Measurements from ENCODE around the gene EPS15. TPM values are rescaled to one million over a fixed set of nuclear protein-coding genes. Genes with fewer than 3 reads are reported as not detected.
"Not testable (repeated sequence)": the region's sequence is repeated elsewhere in the genome, so short reads cannot be mapped to it uniquely, and the experiment has no call there.

EPS15 gene
- total RNA-seq, 1 donor from 2014 or later = 120 TPM

DNA sequence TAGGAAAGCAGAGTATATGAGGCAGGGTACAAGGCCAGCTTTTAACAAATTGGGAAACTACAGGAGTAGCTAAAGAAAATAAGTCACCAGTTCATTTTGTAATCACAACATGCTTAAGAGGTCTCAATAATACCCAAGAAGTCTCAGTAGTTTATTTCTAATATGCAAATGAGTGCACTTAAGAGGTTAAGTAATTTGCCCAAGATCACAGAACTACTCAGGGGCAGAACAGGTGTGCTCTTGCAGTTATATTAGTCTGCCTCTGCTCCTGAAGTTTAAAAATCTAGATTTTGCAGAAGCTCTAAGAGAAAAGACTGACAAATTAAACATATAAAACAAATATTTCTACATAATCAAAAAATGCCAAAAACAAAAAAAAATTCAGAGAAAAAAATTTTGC is 6.9 kb downstream of the EPS15 start:
- no peaks in the 10 kb centered on the region for H3K27me3 Mint-ChIP-seq (ENCODE audit: unreplicated experiment)
- no peak for DNase-seq (ENCODE audit: low spot score)
- TF ChIP-seq CTCF (IDR thresholded peaks at IDR 0.05; ENCODE audit: unreplicated experiment) = no peak
- no peak overlapping the region for H3K4me3 Mint-ChIP-seq (ENCODE audit: unreplicated experiment)
- H3K9me3 Mint-ChIP-seq (ENCODE audit: unreplicated experiment) = no peaks in the 10 kb centered on the region
- peaks cover 33% of the 10 kb centered on the region for H3K4me1 Mint-ChIP-seq (ENCODE audit: unreplicated experiment)
- no peaks in the 10 kb centered on the region for H3K36me3 Mint-ChIP-seq (ENCODE audit: low read depth, unreplicated experiment)
- no peak overlapping the region for H3K27ac Mint-ChIP-seq (ENCODE audit: unreplicated experiment)

GRCh38 chr1:51509773-51510172 is 9.3 kb downstream of the EPS15 start:
- Mint-ChIP-seq H3K9me3 (ENCODE audit: unreplicated experiment) (no peaks in the 10 kb centered on the region), H3K36me3 (ENCODE audit: low read depth, unreplicated experiment) (no peaks in the 10 kb centered on the region), H3K27ac (ENCODE audit: unreplicated experiment) (peak overlapping the region; percentile 38), H3K4me3 (ENCODE audit: unreplicated experiment) (no peak overlapping the region), H3K27me3 (ENCODE audit: unreplicated experiment) (peaks cover 2% of the 10 kb centered on the region), H3K4me1 (ENCODE audit: unreplicated experiment) (peaks cover 14% of the 10 kb centered on the region)
- DNase-seq (ENCODE audit: low spot score) = no peak
- TF ChIP-seq CTCF (IDR thresholded peaks at IDR 0.05; ENCODE audit: unreplicated experiment) = no peak

- peaks cover 3% of the 10 kb centered on the region for H3K4me1 Mint-ChIP-seq (ENCODE audit: unreplicated experiment)
- no peaks in the 10 kb centered on the region for H3K9me3 Mint-ChIP-seq (ENCODE audit: unreplicated experiment)
- H3K36me3 Mint-ChIP-seq (ENCODE audit: low read depth, unreplicated experiment) = peaks cover 4% of the 10 kb centered on the region
- no peak overlapping the region for H3K4me3 Mint-ChIP-seq (ENCODE audit: unreplicated experiment)
- H3K27me3 Mint-ChIP-seq (ENCODE audit: unreplicated experiment) = peaks cover 3% of the 10 kb centered on the region
- no peak for DNase-seq (ENCODE audit: low spot score)
- TF ChIP-seq CTCF (IDR thresholded peaks at IDR 0.05; ENCODE audit: unreplicated experiment) = no peak
- H3K27ac Mint-ChIP-seq (ENCODE audit: unreplicated experiment) = no peak overlapping the region
These were observed 12.5 kb downstream of the EPS15 start for GRCh38 chr1:51506537-51506936.

GRCh38 chr1:51504806-51505525 is 14.1 kb downstream of the EPS15 start:
- H3K4me1 Mint-ChIP-seq (ENCODE audit: unreplicated experiment) = peaks cover under 1% of the 10 kb centered on the region
- no peaks in the 10 kb centered on the region for H3K9me3 Mint-ChIP-seq (ENCODE audit: unreplicated experiment)
- peaks cover 6% of the 10 kb centered on the region for H3K36me3 Mint-ChIP-seq (ENCODE audit: low read depth, unreplicated experiment)
- DNase-seq (ENCODE audit: low spot score) = no peak
- H3K27me3 Mint-ChIP-seq (ENCODE audit: unreplicated experiment) = peaks cover 3% of the 10 kb centered on the region
- no peak overlapping the region for H3K27ac Mint-ChIP-seq (ENCODE audit: unreplicated experiment)
- no peak for TF ChIP-seq CTCF (IDR thresholded peaks at IDR 0.05; ENCODE audit: unreplicated experiment)
- no peak overlapping the region for H3K4me3 Mint-ChIP-seq (ENCODE audit: unreplicated experiment)

- H3K27me3 Mint-ChIP-seq (ENCODE audit: unreplicated experiment); DNase-seq (ENCODE audit: low spot score); H3K9me3 Mint-ChIP-seq (ENCODE audit: unreplicated experiment); H3K27ac Mint-ChIP-seq (ENCODE audit: unreplicated experiment); H3K4me3 Mint-ChIP-seq (ENCODE audit: unreplicated experiment); H3K4me1 Mint-ChIP-seq (ENCODE audit: unreplicated experiment); H3K36me3 Mint-ChIP-seq (ENCODE audit: low read depth, unreplicated experiment): not testable (repeated sequence)
These were observed 17.8 kb downstream of the EPS15 start for GRCh38 chr1:51501218-51501630.

Data from endothelial cell (in vitro differentiated cells).